ENCODE data around the gene SMIM41.
A peak's percentile ranks its signal among the peaks of the same experiment; 100 is the strongest.

Gene SMIM41

GRCh38 chr12:52063082-52063924, 16.2 kb upstream of the SMIM41 start:
- no peak for DNase-seq (ENCODE audit: low spot score)

- no peak for DNase-seq (ENCODE audit: low spot score)
Observed at GRCh38 chr12:52063981-52064649, 15.4 kb upstream of the SMIM41 start.

- peak; percentile 37 for DNase-seq (ENCODE audit: low spot score)
Observed at GRCh38 chr12:52066346-52067080, 13.0 kb upstream of the SMIM41 start.

GRCh38 chr12:52067081-52067374, 12.5 kb upstream of the SMIM41 start:
- DNase-seq (ENCODE audit: low spot score): no peak

- peak; percentile 94 for DNase-seq (ENCODE audit: low spot score)
Observed at GRCh38 chr12:52069327-52070184, 9.9 kb upstream of the SMIM41 start, which contains the start of gene ATG101. Gene ATG101 (plus strand): TSS chr12:52069978. CDS start chr12:52073651, 3,673 bp downstream.

GRCh38 chr12:52070185-52070925, 9.1 kb upstream of the SMIM41 start:
- DNase-seq (ENCODE audit: low spot score): no peak

GRCh38 chr12:52073531-52074381, 5.7 kb upstream of the SMIM41 start:
- no peak for DNase-seq (ENCODE audit: low spot score)

- no peak for DNase-seq (ENCODE audit: low spot score)
Observed at GRCh38 chr12:52074971-52075724, 4.4 kb upstream of the SMIM41 start.

- no peak for DNase-seq (ENCODE audit: low spot score)
Observed at GRCh38 chr12:52076811-52077210, 2.7 kb upstream of the SMIM41 start.

GRCh38 chr12:52078276-52078675, 1.2 kb upstream of the SMIM41 start:
- DNase-seq (ENCODE audit: low spot score): no peak

- DNase-seq (ENCODE audit: low spot score): no peak
Observed at GRCh38 chr12:52080403-52081251, 1.1 kb downstream of the SMIM41 start.

- DNase-seq (ENCODE audit: low spot score): no peak
Observed at GRCh38 chr12:52081263-52081733, 1.8 kb downstream of the SMIM41 start.

GRCh38 chr12:52082026-52082668, 2.6 kb downstream of the SMIM41 start:
- DNase-seq (ENCODE audit: low spot score): no peak

- DNase-seq (ENCODE audit: low spot score): no peak
Observed at GRCh38 chr12:52082669-52082987, 3.1 kb downstream of the SMIM41 start.

GRCh38 chr12:52082988-52083637, 3.6 kb downstream of the SMIM41 start:
- DNase-seq (ENCODE audit: low spot score): peak; percentile 66

- no peak for DNase-seq (ENCODE audit: low spot score)
Observed at GRCh38 chr12:52083638-52083996, 4.1 kb downstream of the SMIM41 start.

GRCh38 chr12:52084491-52085231, 5.2 kb downstream of the SMIM41 start:
- DNase-seq (ENCODE audit: low spot score): no peak

Measured in activated CD4-positive, alpha-beta T cell treated with anti-CD3 and anti-CD28 coated beads, Interleukin-2, Interleukin-4, amounts not matched to agents 100 ng/mL and 50 ng/mL, durations not matched to agents 16 hours and 8 hours (primary cell).